Measurements from ENCODE around the gene SH2D1A.

The SH2D1A gene

DNA sequence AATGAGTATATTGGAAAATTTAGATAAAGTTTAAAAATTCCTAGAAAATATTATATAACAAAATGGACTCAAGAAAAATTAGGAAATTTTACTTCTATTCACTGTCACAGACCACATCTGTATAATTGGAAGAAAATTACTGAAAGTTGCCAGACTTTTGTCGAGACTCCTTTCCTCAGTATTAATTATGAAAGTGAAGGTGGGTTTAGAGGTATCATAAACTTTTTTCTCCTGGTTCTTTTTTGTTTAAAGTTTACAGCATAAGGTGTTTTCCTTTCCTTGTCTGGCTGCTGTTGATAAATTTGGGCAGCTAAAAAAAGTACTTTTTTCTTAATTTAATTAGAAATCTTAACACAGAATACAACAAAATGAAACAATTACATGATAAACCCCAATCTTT lies 20.6 kb upstream of the SH2D1A start:
- Histone ChIP-seq H3K79me1 (replicated peaks; ENCODE audit: low read length, poor library complexity, severe bottlenecking) (no peaks in the 10 kb centered on the region), H2BK12ac (ENCODE audit: low read length in 2 of 2) (no peak overlapping the region), H2AFZ (ENCODE audit: low read depth, low read length) (no peak overlapping the region), H3K23ac (ENCODE audit: low read length in 2 of 2) (no peak overlapping the region), H3K4me1 (ENCODE audit: control insufficient read depth, insufficient read depth, low read depth, low read length) (no peaks in the 10 kb centered on the region), H2BK5ac (ENCODE audit: low read depth, low read length, poor library complexity, severe bottlenecking) (no peak overlapping the region), H3K9ac (ENCODE audit: low read length) (no peak overlapping the region), H2AK5ac (ENCODE audit: low read length, severe bottlenecking) (no peak overlapping the region), H3K4me3 (ENCODE audit: insufficient read depth in 1 of 2, low read depth in 1 of 2, low read length in 2 of 2) (no peak overlapping the region), H3K9me3 (ENCODE audit: control insufficient read depth, low read length) (no peaks in the 10 kb centered on the region), H2BK15ac (ENCODE audit: low read depth, poor library complexity, severe bottlenecking) (no peak overlapping the region), H2BK120ac (ENCODE audit: low read depth, low read length) (no peak overlapping the region), H3K18ac (ENCODE audit: low read depth in 1 of 2, low read length in 2 of 2) (no peak overlapping the region), H4K91ac (ENCODE audit: low read length) (no peak overlapping the region), H3K4me2 (ENCODE audit: low read length, poor library complexity, severe bottlenecking) (no peak overlapping the region), H3K14ac (ENCODE audit: low read length in 2 of 2) (no peak overlapping the region), H3K36me3 (ENCODE audit: control insufficient read depth in 1 of 2, insufficient read depth in 2 of 2, low read depth in 1 of 2, low read length in 2 of 2) (no peaks in the 10 kb centered on the region), H3K4ac (ENCODE audit: low read depth in 1 of 2, low read length in 2 of 2) (no peak overlapping the region), H3K27me3 (ENCODE audit: control insufficient read depth in 1 of 2, insufficient read depth in 1 of 2, low read length in 2 of 2) (no peaks in the 10 kb centered on the region), H4K8ac (ENCODE audit: low read length) (no peak overlapping the region), H3K27ac (ENCODE audit: low read length, poor library complexity, severe bottlenecking) (no peak overlapping the region)
- 100% methylated on average over 1 of the region's 1 CpG for WGBS
- no peak for DNase-seq

DNA sequence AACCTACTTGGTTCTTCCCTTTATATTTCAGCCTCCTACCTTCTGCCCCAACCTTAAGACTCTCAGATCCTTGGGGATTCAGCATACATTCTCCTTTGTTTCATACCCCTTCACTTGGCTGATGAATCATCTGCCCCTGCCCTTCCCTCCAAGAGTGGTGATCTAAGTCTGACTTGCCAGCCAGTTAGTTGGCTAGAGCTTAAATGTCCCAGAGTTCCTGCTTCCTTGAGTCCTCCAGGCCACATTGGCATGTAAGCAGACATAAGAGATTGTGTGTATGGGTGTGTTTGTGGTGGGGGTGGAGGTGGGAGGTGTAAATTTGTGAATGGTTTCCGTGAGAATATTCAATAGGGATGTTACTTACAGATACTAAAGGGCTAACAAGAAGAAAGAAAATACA lies 17.6 kb upstream of the SH2D1A start:
- no peak overlapping the region for H3K14ac ChIP-seq (ENCODE audit: low read length in 2 of 2)
- no peak overlapping the region for H3K4ac ChIP-seq (ENCODE audit: low read depth in 1 of 2, low read length in 2 of 2)
- H3K9me3 ChIP-seq (ENCODE audit: control insufficient read depth, low read length): no peaks in the 10 kb centered on the region
- no peak for DNase-seq
- no peak overlapping the region for H4K8ac ChIP-seq (ENCODE audit: low read length)
- no peak overlapping the region for H2AFZ ChIP-seq (ENCODE audit: low read depth, low read length)
- H3K4me1 ChIP-seq (ENCODE audit: control insufficient read depth, insufficient read depth, low read depth, low read length): no peaks in the 10 kb centered on the region
- no CpG with 5 or more reads among the region's 1 CpG for WGBS
- no peak overlapping the region for H3K23ac ChIP-seq (ENCODE audit: low read length in 2 of 2)
- no peak overlapping the region for H2BK12ac ChIP-seq (ENCODE audit: low read length in 2 of 2)
- no peaks in the 10 kb centered on the region for H3K27me3 ChIP-seq (ENCODE audit: control insufficient read depth in 1 of 2, insufficient read depth in 1 of 2, low read length in 2 of 2)
- no peak overlapping the region for H3K27ac ChIP-seq (ENCODE audit: low read length, poor library complexity, severe bottlenecking)
- no peak overlapping the region for H3K4me3 ChIP-seq (ENCODE audit: insufficient read depth in 1 of 2, low read depth in 1 of 2, low read length in 2 of 2)
- no peak overlapping the region for H2BK15ac ChIP-seq (ENCODE audit: low read depth, poor library complexity, severe bottlenecking)
- H3K79me1 ChIP-seq (replicated peaks; ENCODE audit: low read length, poor library complexity, severe bottlenecking): no peaks in the 10 kb centered on the region
- no peak overlapping the region for H2AK5ac ChIP-seq (ENCODE audit: low read length, severe bottlenecking)
- H3K9ac ChIP-seq (ENCODE audit: low read length): no peak overlapping the region
- no peak overlapping the region for H4K91ac ChIP-seq (ENCODE audit: low read length)
- H3K4me2 ChIP-seq (ENCODE audit: low read length, poor library complexity, severe bottlenecking): no peak overlapping the region
- no peak overlapping the region for H3K18ac ChIP-seq (ENCODE audit: low read depth in 1 of 2, low read length in 2 of 2)
- no peak overlapping the region for H2BK120ac ChIP-seq (ENCODE audit: low read depth, low read length)
- H3K36me3 ChIP-seq (ENCODE audit: control insufficient read depth in 1 of 2, insufficient read depth in 2 of 2, low read depth in 1 of 2, low read length in 2 of 2): no peaks in the 10 kb centered on the region
- H2BK5ac ChIP-seq (ENCODE audit: low read depth, low read length, poor library complexity, severe bottlenecking): no peak overlapping the region

DNA sequence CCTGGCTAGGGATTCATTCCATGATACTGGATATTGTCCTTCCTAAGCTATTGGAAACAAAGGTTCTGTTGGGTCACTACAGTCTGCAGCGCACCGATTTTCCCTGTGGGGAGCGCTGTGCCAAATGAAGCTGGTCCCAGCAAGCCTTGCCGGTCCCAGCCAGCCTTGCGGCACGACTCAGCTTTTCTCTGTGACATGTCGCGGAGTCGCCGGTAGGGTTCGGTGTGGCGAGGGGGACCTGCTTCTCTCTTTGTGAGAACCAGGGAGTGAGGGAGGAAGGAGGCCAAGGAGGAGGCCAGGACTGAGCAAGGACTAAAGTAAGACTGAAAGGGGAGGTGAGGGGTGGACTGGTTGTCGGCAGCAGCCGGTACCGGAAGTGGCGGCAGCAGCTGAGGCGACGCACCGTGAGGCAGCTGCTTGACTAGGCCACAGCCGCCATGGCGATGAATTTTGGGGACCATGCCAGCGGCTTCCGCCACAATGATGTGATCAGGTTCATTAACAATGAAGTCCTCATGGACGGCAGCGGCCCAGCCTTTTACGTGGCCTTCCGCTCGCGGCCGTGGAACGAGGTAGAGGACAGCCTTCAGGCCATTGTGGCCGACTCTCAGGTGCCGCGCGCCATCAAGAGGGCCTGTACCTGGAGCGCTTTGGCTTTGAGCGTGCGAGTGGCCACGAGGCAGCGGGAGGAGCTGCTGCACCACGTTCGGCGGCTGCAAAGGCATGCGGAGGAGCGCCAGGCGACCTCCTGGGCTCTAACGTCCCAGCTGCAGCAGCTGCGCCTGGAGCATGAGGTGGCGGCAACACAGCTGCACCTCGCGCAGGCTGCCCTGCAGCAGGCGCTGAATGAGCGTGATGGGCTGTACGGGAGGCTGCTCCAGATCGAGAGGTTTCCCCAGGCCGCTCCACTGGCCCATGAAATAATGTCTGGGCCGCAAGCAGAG lies 13.6 kb upstream of the SH2D1A start, which contains the start of gene TEX13D:
Gene TEX13D (plus strand): TSS at position 180 of the 944 bp plus-strand sequence. CDS start 258 bp downstream, at position 438.
- Histone ChIP-seq H2AK5ac (ENCODE audit: low read length, severe bottlenecking) (no peak within 1 kb of the TSS), H3K27me3 (ENCODE audit: control insufficient read depth in 1 of 2, insufficient read depth in 1 of 2, low read length in 2 of 2) (peaks cover 0 to 10% of the 10 kb centered on the region in 2 experiments), H4K8ac (ENCODE audit: low read length) (no peak within 1 kb of the TSS), H3K14ac (ENCODE audit: low read length in 2 of 2) (no peak within 1 kb of the TSS), H4K91ac (ENCODE audit: low read length) (no peak within 1 kb of the TSS), H3K18ac (ENCODE audit: low read depth in 1 of 2, low read length in 2 of 2) (no peak within 1 kb of the TSS), H2AFZ (ENCODE audit: low read depth, low read length) (no peak within 1 kb of the TSS), H3K36me3 (ENCODE audit: control insufficient read depth in 1 of 2, insufficient read depth in 2 of 2, low read depth in 1 of 2, low read length in 2 of 2) (no peaks in the 10 kb centered on the region), H2BK5ac (ENCODE audit: low read depth, low read length, poor library complexity, severe bottlenecking) (no peak within 1 kb of the TSS), H3K4ac (ENCODE audit: low read depth in 1 of 2, low read length in 2 of 2) (no peak within 1 kb of the TSS), H3K27ac (ENCODE audit: low read length, poor library complexity, severe bottlenecking) (no peak within 1 kb of the TSS), H3K4me2 (ENCODE audit: low read length, poor library complexity, severe bottlenecking) (no peak within 1 kb of the TSS), H3K4me3 (ENCODE audit: insufficient read depth in 1 of 2, low read depth in 1 of 2, low read length in 2 of 2) (no peak within 1 kb of the TSS), H3K9ac (ENCODE audit: low read length) (no peak within 1 kb of the TSS), H2BK120ac (ENCODE audit: low read depth, low read length) (no peak within 1 kb of the TSS), H3K4me1 (ENCODE audit: control insufficient read depth, insufficient read depth, low read depth, low read length) (no peaks in the 10 kb centered on the region), H3K23ac (ENCODE audit: low read length in 2 of 2) (no peak within 1 kb of the TSS), H2BK15ac (ENCODE audit: low read depth, poor library complexity, severe bottlenecking) (no peak within 1 kb of the TSS), H3K9me3 (ENCODE audit: control insufficient read depth, low read length) (no peaks in the 10 kb centered on the region), H2BK12ac (ENCODE audit: low read length in 2 of 2) (no peak within 1 kb of the TSS), H3K79me1 (replicated peaks; ENCODE audit: low read length, poor library complexity, severe bottlenecking) (no peaks in the 10 kb centered on the region)
- 94% methylated on average over 55 of the region's 57 CpGs for WGBS
- no peak for DNase-seq

DNA sequence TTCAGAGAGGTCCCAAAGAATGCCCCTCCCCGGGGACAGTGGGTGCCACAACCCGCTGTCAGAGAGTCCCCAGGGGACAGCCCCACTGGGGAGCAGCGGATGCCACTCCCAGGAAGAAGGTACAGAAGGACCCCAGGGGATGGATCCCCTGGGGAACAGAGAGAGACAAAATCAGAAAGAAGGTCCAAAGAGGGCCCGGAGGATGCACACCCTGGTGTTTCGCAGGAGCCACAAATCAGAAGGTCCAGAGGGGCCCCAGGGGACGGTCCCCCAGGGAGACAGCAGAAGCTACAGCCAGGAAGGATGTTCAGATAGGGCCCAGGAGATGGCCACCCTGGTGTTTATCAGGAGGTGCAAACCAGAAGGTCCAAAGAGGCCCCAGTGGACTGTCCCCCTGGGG lies 12.5 kb upstream of the SH2D1A start:
- H3K27ac ChIP-seq (ENCODE audit: low read length, poor library complexity, severe bottlenecking): no peak overlapping the region
- H2BK5ac ChIP-seq (ENCODE audit: low read depth, low read length, poor library complexity, severe bottlenecking): no peak overlapping the region
- H3K36me3 ChIP-seq (ENCODE audit: control insufficient read depth in 1 of 2, insufficient read depth in 2 of 2, low read depth in 1 of 2, low read length in 2 of 2): no peaks in the 10 kb centered on the region
- no peak for DNase-seq
- H2BK120ac ChIP-seq (ENCODE audit: low read depth, low read length): no peak overlapping the region
- no peak overlapping the region for H3K9ac ChIP-seq (ENCODE audit: low read length)
- no peaks in the 10 kb centered on the region for H3K4me1 ChIP-seq (ENCODE audit: control insufficient read depth, insufficient read depth, low read depth, low read length)
- H2BK15ac ChIP-seq (ENCODE audit: low read depth, poor library complexity, severe bottlenecking): no peak overlapping the region
- H4K8ac ChIP-seq (ENCODE audit: low read length): no peak overlapping the region
- H3K4me2 ChIP-seq (ENCODE audit: low read length, poor library complexity, severe bottlenecking): no peak overlapping the region
- no peak overlapping the region for H3K4me3 ChIP-seq (ENCODE audit: insufficient read depth in 1 of 2, low read depth in 1 of 2, low read length in 2 of 2)
- peaks cover 0 to 10% of the 10 kb centered on the region in 2 experiments for H3K27me3 ChIP-seq (ENCODE audit: control insufficient read depth in 1 of 2, insufficient read depth in 1 of 2, low read length in 2 of 2)
- no peak overlapping the region for H2AFZ ChIP-seq (ENCODE audit: low read depth, low read length)
- WGBS: 78% methylated on average over 6 of the region's 6 CpGs
- no peak overlapping the region for H2AK5ac ChIP-seq (ENCODE audit: low read length, severe bottlenecking)
- H3K4ac ChIP-seq (ENCODE audit: low read depth in 1 of 2, low read length in 2 of 2): no peak overlapping the region
- no peak overlapping the region for H4K91ac ChIP-seq (ENCODE audit: low read length)
- no peaks in the 10 kb centered on the region for H3K9me3 ChIP-seq (ENCODE audit: control insufficient read depth, low read length)
- no peak overlapping the region for H3K14ac ChIP-seq (ENCODE audit: low read length in 2 of 2)
- H2BK12ac ChIP-seq (ENCODE audit: low read length in 2 of 2): no peak overlapping the region
- H3K79me1 ChIP-seq (replicated peaks; ENCODE audit: low read length, poor library complexity, severe bottlenecking): no peaks in the 10 kb centered on the region
- H3K23ac ChIP-seq (ENCODE audit: low read length in 2 of 2): no peak overlapping the region
- no peak overlapping the region for H3K18ac ChIP-seq (ENCODE audit: low read depth in 1 of 2, low read length in 2 of 2)
